B cell (primary cell): ENCODE measurements around the gene SART1. TPM values are rescaled to one million over a fixed set of nuclear protein-coding genes. Genes with fewer than 3 reads are reported as not detected.

Source experiments
- ATAC-seq: fragments of 200-7000 bp; cut with Tn5 transposase; one replicate; pipeline ENCODE4 v1.10.0; 2021; ENCODE audit warnings: low read depth, mild to moderate bottlenecking, moderate number of reproducible peaks, moderate library complexity
- CTCF ChIA-PET: fragments of 350-600 bp; sonication (Branson Sonifier 250); formaldehyde crosslinking; loops from one replicate; lab custom pipeline; 2021; ENCODE audit warnings: antibody characterized with exemption, inconsistent platforms; lab: Charles Lee
- POLR2A ChIA-PET: fragments of 350-600 bp; sonication (Branson Sonifier 250); formaldehyde crosslinking; loops from one replicate; lab custom pipeline; 2021; ENCODE audit warnings: antibody characterized with exemption; lab: Charles Lee
- DNase-seq: peaks from one replicate; pipeline ENCODE4 v3.0.0; 2013
- H2AFZ ChIP-seq: 2 replicates; pipeline ENCODE4 v1.6.1; 2012; ENCODE audit warnings: mild to moderate bottlenecking, low read depth, low read length; ENCODE audit not compliant: insufficient read depth, poor library complexity, severe bottlenecking
- H3K27ac ChIP-seq, 2 donors: 1 replicate in 1 of 2; 2 replicates in 1 of 2; pipeline ENCODE4 v1.5.1; 2012 to 2013; ENCODE audit warnings: low read length in 2 of 2, mild to moderate bottlenecking in 2 of 2, moderate library complexity in 1 of 2
- H3K27me3 ChIP-seq, 4 experiments: fragments of 200-600 bp in 1 of 4; sonication (generic) in 1 of 4; replicated peaks in 1 of 4; 1 replicate in 2 of 4; 2 replicates in 2 of 4; pipeline versions ENCODE4 v1.6.1 to v1.7.0; 2013 to 2016; ENCODE audit warnings: low read length in 3 of 4, mild to moderate bottlenecking in 2 of 4, mixed read lengths in 1 of 4, moderate library complexity in 1 of 4; ENCODE audit not compliant: insufficient read depth in 4 of 4, control insufficient read depth in 3 of 4; ENCODE audit errors: control extremely low read depth in 1 of 4
- H3K36me3 ChIP-seq, 2 experiments: replicated peaks in 1 of 2; 1 replicate in 1 of 2; 2 replicates in 1 of 2; pipeline versions ENCODE4 v1.6.1 to v1.7.1; 2013; ENCODE audit warnings: low read length in 1 of 2; ENCODE audit not compliant: insufficient read depth in 2 of 2, control insufficient read depth in 1 of 2; ENCODE audit errors: control extremely low read depth in 1 of 2, extremely low read depth in 1 of 2
- H3K4me1 ChIP-seq, 2 donors: fragments of 200-600 bp in 1 of 2; sonication (generic) in 1 of 2; 1 replicate in 1 of 2; 2 replicates in 1 of 2; pipeline versions ENCODE4 v1.5.1 to v1.6.1; 2013 to 2017; ENCODE audit warnings: low read length in 2 of 2; ENCODE audit not compliant: control insufficient read depth in 2 of 2, insufficient read depth in 2 of 2
- H3K4me2 ChIP-seq: replicated peaks from 2 replicates; pipeline ENCODE3; 2012; ENCODE audit warnings: mild to moderate bottlenecking, low read depth, low read length; ENCODE audit not compliant: poor library complexity, severe bottlenecking
- H3K4me3 ChIP-seq, 5 experiments: fragments of 200-600 bp in 1 of 5; sonication (generic) in 1 of 5; 1 replicate in 3 of 5; 2 replicates in 2 of 5; pipeline versions ENCODE4 v1.5.1 to v1.7.0; 2011 to 2016; ENCODE audit warnings: low read length in 4 of 5, mild to moderate bottlenecking in 4 of 5, low read depth in 2 of 5, control low read depth in 1 of 5, moderate library complexity in 1 of 5; ENCODE audit not compliant: insufficient read depth in 1 of 5; ENCODE audit errors: control extremely low read depth in 1 of 5, extremely low read depth in 1 of 5
- H3K79me2 ChIP-seq: fragments of 200-600 bp; sonication (generic); one replicate; pipeline ENCODE4 v1.6.0; 2016; ENCODE audit warnings: low read length; ENCODE audit not compliant: control insufficient read depth, insufficient read depth
- H3K9ac ChIP-seq: fragments of 200-600 bp; sonication (generic); 2 replicates; pipeline ENCODE4 v1.6.1; 2017; ENCODE audit warnings: mild to moderate bottlenecking, low read length, moderate library complexity
- H3K9me3 ChIP-seq, 3 donors: one replicate each; pipeline versions ENCODE4 v1.6.1 to v1.7.1; 2013; ENCODE audit warnings: low read length in 2 of 3; ENCODE audit not compliant: control insufficient read depth in 2 of 3, insufficient read depth in 1 of 3; ENCODE audit errors: control extremely low read depth in 1 of 3
- H4K20me1 ChIP-seq: 2 replicates; pipeline ENCODE4 v1.6.0; 2012; ENCODE audit warnings: mild to moderate bottlenecking, low read length; ENCODE audit not compliant: insufficient read depth, control insufficient read depth, poor library complexity, severe bottlenecking
- H3K27ac Mint-ChIP-seq: one replicate; pipeline ENCODE4 v1.8.0; 2021; ENCODE audit warnings: mixed read lengths
- H3K27me3 Mint-ChIP-seq: one replicate; pipeline ENCODE4 v1.8.0; 2021; ENCODE audit warnings: mixed read lengths
- H3K4me1 Mint-ChIP-seq: one replicate; pipeline ENCODE4 v1.8.0; 2021; ENCODE audit warnings: mixed read lengths
- H3K4me3 Mint-ChIP-seq: one replicate; pipeline ENCODE4 v1.8.0; 2021; ENCODE audit warnings: mixed read lengths
- H3K9me3 Mint-ChIP-seq: one replicate; pipeline ENCODE4 v1.8.0; 2022; ENCODE audit warnings: mixed read lengths; ENCODE audit not compliant: insufficient read depth
- EZH2 ChIP-seq: IDR thresholded peaks from 2 replicates; pipeline ENCODE4 v1.6.1; 2012; ENCODE audit warnings: borderline replicate concordance, low read depth, mild to moderate bottlenecking, moderate library complexity, low read length; ENCODE audit not compliant: insufficient read depth, poor library complexity, severe bottlenecking
- WGBS: methylation state at CpG from one replicate; pipeline ENCODE4 v1.1.5; 2013; ENCODE audit warnings: missing lambda C conversion rate; ENCODE audit not compliant: insufficient coverage; 5-methylcytosine and 5-hydroxymethylcytosine counted together
- intact Hi-C: fragments of 100-400 bp; cut with micrococcal nuclease; formaldehyde crosslinking; loops from one replicate; pipeline ENCODE4 v1.10.0; 2022
- polyA plus RNA-seq: library from polyadenylated mRNA; depleted of rRNA; stranded (reverse); fragments of >200 nt; gene quantifications from 2 replicates; pipeline ENCODE4 v1.2.3, GENCODE V29; 2012
- total RNA-seq, 2 donors: library from RNA; stranded (reverse); fragments of 120-200 nt in 1 of 2; gene quantifications; 1 replicate in 1 of 2; 2 replicates in 1 of 2; pipeline versions ENCODE4 v1.2.3 to v1.2.4, GENCODE V29; 2013 to 2022
- TF ChIP-seq, protein P1 (sequence below): fragments of 200-600 bp; IDR thresholded peaks from one replicate; pipeline ENCODE4 v1.8.0; 2022; ENCODE audit warnings: antibody characterized with exemption, mild to moderate bottlenecking

The SART1 gene
- total and polyA plus RNA-seq, 2 donors (not counting 1 experiment from before 2014, with no cell fraction given) = 74.5 to 102 TPM

DNA sequence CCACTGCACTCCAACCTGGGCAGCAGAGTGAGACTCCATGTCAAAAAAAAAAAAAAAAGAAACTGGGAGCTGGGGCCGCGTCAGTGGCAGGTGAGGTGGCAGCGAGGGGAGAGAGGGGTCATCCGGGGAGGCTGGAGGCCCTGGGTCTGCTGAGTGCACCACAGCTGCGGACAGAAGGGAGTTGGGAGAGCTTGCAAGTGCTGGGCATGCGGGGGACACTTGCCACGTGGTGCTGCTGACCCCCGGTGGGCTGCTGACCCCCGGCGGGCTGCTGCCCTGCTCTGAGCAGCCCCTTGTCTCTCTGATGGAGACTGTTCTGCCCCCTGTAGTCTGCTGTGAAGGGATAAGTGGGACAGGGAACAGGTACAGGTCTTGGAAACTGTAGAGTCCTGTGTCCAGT, 39.7 kb upstream of the SART1 start:
- DNase-seq (no peak), ATAC-seq (no peak)
- POLR2A ChIA-PET = interaction anchor here (0.5 to 0.9 kb wide), 3 partner anchors 34 to 201 kb away, joined by 4 to 10 read pairs (median 7); partner anchors contain the start of gene FIBP
- H3K4me3 ChIP-seq = no peak overlapping the region
- no peak overlapping the region for H3K9ac ChIP-seq
- H2AFZ ChIP-seq = no peak overlapping the region
- no peak overlapping the region for H3K4me2 ChIP-seq
- Mint-ChIP-seq H3K4me1 (peaks cover 24% of the 10 kb centered on the region), H3K9me3 (no peaks in the 10 kb centered on the region), H3K27ac (no peak overlapping the region), H3K27me3 (no peaks in the 10 kb centered on the region), H3K4me3 (peak overlapping the region; percentile 17)
- CTCF ChIA-PET = interaction anchor here (2.1 to 3.0 kb wide), 3 partner anchors 10 to 37 kb away, joined by 4 to 10 read pairs (median 8); partner anchors contain the start of gene FIBP
- TF ChIP-seq, protein P1, sequence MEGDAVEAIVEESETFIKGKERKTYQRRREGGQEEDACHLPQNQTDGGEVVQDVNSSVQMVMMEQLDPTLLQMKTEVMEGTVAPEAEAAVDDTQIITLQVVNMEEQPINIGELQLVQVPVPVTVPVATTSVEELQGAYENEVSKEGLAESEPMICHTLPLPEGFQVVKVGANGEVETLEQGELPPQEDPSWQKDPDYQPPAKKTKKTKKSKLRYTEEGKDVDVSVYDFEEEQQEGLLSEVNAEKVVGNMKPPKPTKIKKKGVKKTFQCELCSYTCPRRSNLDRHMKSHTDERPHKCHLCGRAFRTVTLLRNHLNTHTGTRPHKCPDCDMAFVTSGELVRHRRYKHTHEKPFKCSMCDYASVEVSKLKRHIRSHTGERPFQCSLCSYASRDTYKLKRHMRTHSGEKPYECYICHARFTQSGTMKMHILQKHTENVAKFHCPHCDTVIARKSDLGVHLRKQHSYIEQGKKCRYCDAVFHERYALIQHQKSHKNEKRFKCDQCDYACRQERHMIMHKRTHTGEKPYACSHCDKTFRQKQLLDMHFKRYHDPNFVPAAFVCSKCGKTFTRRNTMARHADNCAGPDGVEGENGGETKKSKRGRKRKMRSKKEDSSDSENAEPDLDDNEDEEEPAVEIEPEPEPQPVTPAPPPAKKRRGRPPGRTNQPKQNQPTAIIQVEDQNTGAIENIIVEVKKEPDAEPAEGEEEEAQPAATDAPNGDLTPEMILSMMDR = no peak
- TF ChIP-seq EZH2 = no peak
- H3K27me3 ChIP-seq = no peaks in the 10 kb centered on the region
- peaks cover 6 to 20% of the 10 kb centered on the region in 2 experiments for H3K36me3 ChIP-seq
- peaks cover 19 to 28% of the 10 kb centered on the region in 2 donors for H3K4me1 ChIP-seq
- WGBS = 99% methylated on average over 10 of the region's 10 CpGs
- peaks cover 35% of the 10 kb centered on the region for H3K79me2 ChIP-seq
- H4K20me1 ChIP-seq = peaks cover 4% of the 10 kb centered on the region
- H3K9me3 ChIP-seq = no peaks in the 10 kb centered on the region
- H3K27ac ChIP-seq = no peak overlapping the region
- intact Hi-C loops = no loop called here

DNA sequence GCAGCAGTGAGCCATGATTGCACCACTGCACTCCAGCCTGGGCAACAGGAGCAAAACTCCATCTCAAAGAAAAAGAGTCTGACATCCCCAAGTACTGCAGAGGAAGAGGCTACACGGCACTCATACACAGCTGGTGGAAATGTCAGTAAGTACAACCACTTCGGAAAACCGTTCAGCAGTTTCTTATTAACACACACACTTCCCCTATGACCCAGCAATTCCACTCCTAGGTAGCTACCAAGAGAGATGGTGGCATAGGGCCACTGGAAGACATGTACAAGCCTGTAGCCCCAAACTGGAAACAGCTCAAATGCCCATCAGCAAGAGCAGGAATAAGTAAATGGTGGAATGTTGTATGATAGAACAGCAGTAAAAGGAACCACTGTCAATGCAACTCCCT, 39.0 kb upstream of the SART1 start:
- Histone ChIP-seq H3K79me2 (peaks cover 28% of the 10 kb centered on the region), H2AFZ (no peak overlapping the region), H3K4me2 (no peak overlapping the region), H3K9ac (no peak overlapping the region), H3K36me3 (peaks cover 6 to 20% of the 10 kb centered on the region in 2 experiments), H3K4me1 (peaks cover 21 to 27% of the 10 kb centered on the region in 2 donors), H3K27me3 (no peaks in the 10 kb centered on the region), H3K9me3 (no peaks in the 10 kb centered on the region), H3K4me3 (no peak overlapping the region), H3K27ac (no peak overlapping the region), H4K20me1 (peaks cover 4% of the 10 kb centered on the region)
- DNase-seq = no peak
- no CpG with 5 or more reads among the region's 3 CpGs for WGBS
- H3K27me3 Mint-ChIP-seq = no peaks in the 10 kb centered on the region
- ChIA-PET POLR2A (interaction anchor here (0.5 to 0.6 kb wide), 3 partner anchors 45 to 260 kb away, joined by 3 to 7 read pairs (median 4); partner anchors contain the start of gene RELA), CTCF (interaction anchor here (2.1 to 3.0 kb wide), 3 partner anchors 9 to 38 kb away, joined by 4 to 10 read pairs (median 8); partner anchors contain the start of gene FIBP)
- no peaks in the 10 kb centered on the region for H3K9me3 Mint-ChIP-seq
- intact Hi-C loops = no loop called here
- peaks cover 25% of the 10 kb centered on the region for H3K4me1 Mint-ChIP-seq
- TF ChIP-seq, protein P1 = no peak
- TF ChIP-seq EZH2 = no peak
- no peak overlapping the region for H3K4me3 Mint-ChIP-seq
- ATAC-seq = no peak
- H3K27ac Mint-ChIP-seq = no peak overlapping the region
